Activated B cell treated with CpG ODN at 0.5 μM for 24 hours (primary cell): ENCODE results near the gene WWOX. TPM values are rescaled to one million over a fixed set of nuclear protein-coding genes. Genes with fewer than 3 reads are reported as not detected.

ENCODE experiments used
- ATAC-seq: fragments of 200-7000 bp; cut with Tn5 transposase; one replicate; pipeline ENCODE4 v1.10.0; 2021; ENCODE audit warnings: low read depth, mild to moderate bottlenecking, moderate library complexity
- CTCF ChIA-PET: fragments of 350-600 bp; sonication (Branson Sonifier 250); formaldehyde crosslinking; loops from one replicate; lab custom pipeline; 2021; ENCODE audit warnings: antibody characterized with exemption; lab: Charles Lee
- POLR2A ChIA-PET: fragments of 350-600 bp; sonication (Branson Sonifier 250); formaldehyde crosslinking; loops from one replicate; lab custom pipeline; 2021; ENCODE audit warnings: antibody characterized with exemption; lab: Charles Lee
- DNase-seq: peaks from one replicate; pipeline ENCODE4 v3.0.0; 2022
- H3K27ac Mint-ChIP-seq: one replicate; pipeline ENCODE4 v1.8.0; 2020; ENCODE audit warnings: mixed read lengths
- H3K27me3 Mint-ChIP-seq: one replicate; pipeline ENCODE4 v1.8.0; 2021; ENCODE audit warnings: mixed read lengths
- H3K36me3 Mint-ChIP-seq: one replicate; pipeline ENCODE4 v1.8.0; 2021; ENCODE audit warnings: low read depth, mixed read lengths
- H3K4me1 Mint-ChIP-seq: one replicate; pipeline ENCODE4 v1.8.0; 2021; ENCODE audit warnings: mixed read lengths
- H3K4me3 Mint-ChIP-seq: one replicate; pipeline ENCODE4 v1.8.0; 2020; ENCODE audit warnings: mild to moderate bottlenecking, mixed read lengths
- H3K9me3 Mint-ChIP-seq: one replicate; pipeline ENCODE4 v1.8.0; 2020; ENCODE audit warnings: mixed read lengths
- CTCF ChIP-seq: fragments of 200-600 bp; IDR thresholded peaks from one replicate; pipeline ENCODE4 v1.8.0; 2022; ENCODE audit warnings: antibody characterized with exemption, mild to moderate bottlenecking
- intact Hi-C: fragments of 100-400 bp; cut with micrococcal nuclease; formaldehyde crosslinking; loops from one replicate; pipeline ENCODE4 v1.15.1; 2024
- total RNA-seq: library from RNA; stranded (reverse); gene quantifications from 2 replicates; pipeline ENCODE4 v1.2.3, GENCODE V29; 2022

The WWOX gene
- total RNA-seq, 1 donor from 2014 or later: 22.6 TPM

- TF ChIP-seq CTCF: no peak
- no peaks in the 10 kb centered on the region for H3K4me1 Mint-ChIP-seq
- H3K36me3 Mint-ChIP-seq: no peaks in the 10 kb centered on the region
- ChIA-PET POLR2A (no interaction called here), CTCF (interaction anchor here (0.9 kb wide), 1 partner anchor 41 kb away, joined by 3 read pairs; no protein-coding TSS in a partner anchor)
- no peak overlapping the region for H3K27ac Mint-ChIP-seq
- DNase-seq: no peak
- H3K4me3 Mint-ChIP-seq: no peak overlapping the region
- intact Hi-C loops: no loop called here
- H3K27me3 Mint-ChIP-seq: no peaks in the 10 kb centered on the region
- no peak for ATAC-seq
- H3K9me3 Mint-ChIP-seq: no peaks in the 10 kb centered on the region
Measured at GRCh38 chr16:78479723-78480122, 380.3 kb downstream of the WWOX start.

- POLR2A ChIA-PET: no interaction called here
- CTCF ChIA-PET: interaction anchor here (0.9 kb wide), 1 partner anchor 42 kb away, joined by 3 read pairs; no protein-coding TSS in a partner anchor
- H3K27ac Mint-ChIP-seq: no peak overlapping the region
- H3K4me3 Mint-ChIP-seq: no peak overlapping the region
- no peaks in the 10 kb centered on the region for H3K4me1 Mint-ChIP-seq
- H3K27me3 Mint-ChIP-seq: no peaks in the 10 kb centered on the region
- ATAC-seq (no peak), DNase-seq (no peak)
- no peaks in the 10 kb centered on the region for H3K9me3 Mint-ChIP-seq
- no peak for TF ChIP-seq CTCF
- intact Hi-C loops: no loop called here
- no peaks in the 10 kb centered on the region for H3K36me3 Mint-ChIP-seq
Measured at GRCh38 chr16:78480588-78480987, 381.1 kb downstream of the WWOX start.

GRCh38 chr16:78483124-78483992 is 383.9 kb downstream of the WWOX start:
- intact Hi-C loops: no loop called here
- CTCF ChIA-PET: no interaction called here
- no peaks in the 10 kb centered on the region for H3K36me3 Mint-ChIP-seq
- TF ChIP-seq CTCF: no peak
- no peaks in the 10 kb centered on the region for H3K27me3 Mint-ChIP-seq
- ATAC-seq (no peak), DNase-seq (no peak)
- no peak overlapping the region for H3K4me3 Mint-ChIP-seq
- H3K27ac Mint-ChIP-seq: no peak overlapping the region
- no peaks in the 10 kb centered on the region for H3K4me1 Mint-ChIP-seq
- POLR2A ChIA-PET: no interaction called here
- no peaks in the 10 kb centered on the region for H3K9me3 Mint-ChIP-seq

GRCh38 chr16:78484509-78485058 is 385.1 kb downstream of the WWOX start:
- no peaks in the 10 kb centered on the region for H3K4me1 Mint-ChIP-seq
- H3K27ac Mint-ChIP-seq: no peak overlapping the region
- intact Hi-C loops: no loop called here
- no peak for TF ChIP-seq CTCF
- no peak overlapping the region for H3K4me3 Mint-ChIP-seq
- DNase-seq: no peak
- no peak for ATAC-seq
- H3K36me3 Mint-ChIP-seq: no peaks in the 10 kb centered on the region
- ChIA-PET POLR2A (no interaction called here), CTCF (no interaction called here)
- H3K27me3 Mint-ChIP-seq: no peaks in the 10 kb centered on the region
- no peaks in the 10 kb centered on the region for H3K9me3 Mint-ChIP-seq

- H3K9me3 Mint-ChIP-seq: no peaks in the 10 kb centered on the region
- ATAC-seq (no peak), DNase-seq (no peak)
- TF ChIP-seq CTCF: no peak
- ChIA-PET POLR2A (no interaction called here), CTCF (no interaction called here)
- H3K4me3 Mint-ChIP-seq: no peak overlapping the region
- no peak overlapping the region for H3K27ac Mint-ChIP-seq
- H3K27me3 Mint-ChIP-seq: no peaks in the 10 kb centered on the region
- H3K36me3 Mint-ChIP-seq: no peaks in the 10 kb centered on the region
- H3K4me1 Mint-ChIP-seq: no peaks in the 10 kb centered on the region
- intact Hi-C loops: no loop called here
Measured at GRCh38 chr16:78485188-78485916, 385.9 kb downstream of the WWOX start.
